Breast epithelium (tissue), 3 donors: ENCODE measurements around the gene CNNM2.

Experiments
- POLR2A ChIP-seq: fragments of 450-650 bp; IDR thresholded peaks from one replicate; pipeline ENCODE4 v1.6.1; 2016; ENCODE audit warnings: antibody characterized with exemption, mild to moderate bottlenecking, moderate library complexity
- POLR2AphosphoS5 ChIP-seq, 3 donors: sonication (generic); formaldehyde crosslinking; IDR thresholded peaks; one replicate each; pipeline ENCODE4 v1.6.1; 2017; ENCODE audit warnings: antibody characterized with exemption in 3 of 3
- TF ChIP-seq, protein P1 (sequence below), 3 donors: fragments of 450-650 bp; IDR thresholded peaks; one replicate each; pipeline ENCODE4 v1.5.1; 2016 to 2017; ENCODE audit warnings: antibody characterized with exemption in 3 of 3, mild to moderate bottlenecking in 3 of 3, moderate library complexity in 3 of 3

DNA sequence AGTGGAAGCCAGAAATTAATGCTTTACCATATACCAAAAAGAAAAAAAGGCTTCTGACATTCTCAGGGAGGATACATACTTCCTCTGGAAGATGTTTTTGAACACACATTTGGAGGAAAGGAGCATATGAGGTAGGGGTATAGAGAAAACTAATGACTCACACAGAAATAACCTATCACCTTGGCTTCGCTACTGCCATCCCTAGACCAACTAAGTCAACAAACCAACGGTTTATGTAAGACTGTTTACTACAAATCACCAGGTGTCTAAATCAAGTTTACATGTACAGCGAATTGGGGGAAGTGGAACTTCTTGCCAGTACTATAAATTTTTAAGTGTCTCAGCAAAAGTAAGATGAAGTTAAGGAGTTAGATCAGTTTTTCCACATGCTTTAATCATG, 178.0 kb downstream of the CNNM2 start:
- TF ChIP-seq, protein P1, sequence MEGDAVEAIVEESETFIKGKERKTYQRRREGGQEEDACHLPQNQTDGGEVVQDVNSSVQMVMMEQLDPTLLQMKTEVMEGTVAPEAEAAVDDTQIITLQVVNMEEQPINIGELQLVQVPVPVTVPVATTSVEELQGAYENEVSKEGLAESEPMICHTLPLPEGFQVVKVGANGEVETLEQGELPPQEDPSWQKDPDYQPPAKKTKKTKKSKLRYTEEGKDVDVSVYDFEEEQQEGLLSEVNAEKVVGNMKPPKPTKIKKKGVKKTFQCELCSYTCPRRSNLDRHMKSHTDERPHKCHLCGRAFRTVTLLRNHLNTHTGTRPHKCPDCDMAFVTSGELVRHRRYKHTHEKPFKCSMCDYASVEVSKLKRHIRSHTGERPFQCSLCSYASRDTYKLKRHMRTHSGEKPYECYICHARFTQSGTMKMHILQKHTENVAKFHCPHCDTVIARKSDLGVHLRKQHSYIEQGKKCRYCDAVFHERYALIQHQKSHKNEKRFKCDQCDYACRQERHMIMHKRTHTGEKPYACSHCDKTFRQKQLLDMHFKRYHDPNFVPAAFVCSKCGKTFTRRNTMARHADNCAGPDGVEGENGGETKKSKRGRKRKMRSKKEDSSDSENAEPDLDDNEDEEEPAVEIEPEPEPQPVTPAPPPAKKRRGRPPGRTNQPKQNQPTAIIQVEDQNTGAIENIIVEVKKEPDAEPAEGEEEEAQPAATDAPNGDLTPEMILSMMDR (IDR thresholded peaks at IDR 0.05): no peak
- no peak for TF ChIP-seq POLR2A
- no peak for TF ChIP-seq POLR2AphosphoS5 (IDR thresholded peaks at IDR 0.05)
